Thyroid gland (tissue), 4 donors: Measurements from ENCODE around the gene ZSCAN18. TPM values are rescaled to one million over a fixed set of nuclear protein-coding genes. Genes with fewer than 3 reads are reported as not detected.
A peak's percentile ranks its signal among the peaks of the same experiment; 100 is the strongest.

Source experiments
- DNase-seq, 2 donors: peaks; one replicate each; pipeline ENCODE4 v3.0.0-alpha.2; 2019
- H3K27ac ChIP-seq, 3 donors: fragments of 200-600 bp; sonication (generic); 1 replicate in 2 of 3; 2 replicates in 1 of 3; pipeline ENCODE4 v1.5.1; 2016 to 2019; ENCODE audit warnings: mild to moderate bottlenecking in 1 of 3, moderate library complexity in 1 of 3
- H3K27me3 ChIP-seq: fragments of 200-600 bp; sonication (generic); one replicate; pipeline ENCODE4 v1.5.1; 2019
- H3K36me3 ChIP-seq, 2 donors: fragments of 200-600 bp; sonication (generic); one replicate each; pipeline ENCODE4 v1.5.1; 2016 to 2019
- H3K4me1 ChIP-seq, 2 donors: fragments of 200-600 bp; sonication (generic); one replicate each; pipeline ENCODE4 v1.5.1; 2017 to 2019
- H3K4me3 ChIP-seq, 3 donors: fragments of 200-600 bp; sonication (generic); replicated peaks in 1 of 3; 1 replicate in 2 of 3; 2 replicates in 1 of 3; pipeline ENCODE4 v1.5.1; 2016; ENCODE audit warnings: mild to moderate bottlenecking in 1 of 3
- H3K9me3 ChIP-seq: fragments of 200-600 bp; sonication (generic); one replicate; pipeline ENCODE4 v1.5.1; 2017
- CTCF ChIP-seq, 6 experiments: fragments of 200-600 bp in 3 of 6; fragments of 450-650 bp in 3 of 6; sonication (generic) in 3 of 6; IDR thresholded peaks; one replicate each; pipeline ENCODE4 v1.5.1; 2016 to 2019; ENCODE audit warnings: antibody characterized with exemption in 6 of 6, mild to moderate bottlenecking in 2 of 6, inconsistent platforms in 1 of 6, moderate library complexity in 1 of 6
- POLR2A ChIP-seq, 2 donors: fragments of 450-650 bp; IDR thresholded peaks; one replicate each; pipeline ENCODE4 v1.6.1; 2017; ENCODE audit warnings: antibody characterized with exemption in 2 of 2, mild to moderate bottlenecking in 2 of 2, moderate library complexity in 1 of 2
- WGBS, 2 donors: methylation state at CpG; one replicate each; pipeline ENCODE4 v1.1.5; 2017; 5-methylcytosine and 5-hydroxymethylcytosine counted together
- intact Hi-C: fragments of 100-400 bp; cut with DNase I; formaldehyde crosslinking; loops from one replicate; pipeline ENCODE4 v1.15.1; 2023
- total RNA-seq, 4 donors: library from RNA; depleted of rRNA; stranded (reverse); fragments of >200 nt; gene quantifications; one replicate each; pipeline ENCODE4 v1.2.3, GENCODE V29; 2016

The ZSCAN18 gene
- total RNA-seq, 4 donors from 2014 or later = 129 to 150 (median 132) TPM

GRCh38 chr19:58040751-58041525 is 57.1 kb downstream of the ZSCAN18 start:
- Histone ChIP-seq H3K9me3 (no peaks in the 10 kb centered on the region), H3K4me1 (peaks cover 0 to 8% of the 10 kb centered on the region in 2 donors), H3K36me3 (no peaks in the 10 kb centered on the region), H3K27ac (no peak overlapping the region), H3K27me3 (no peaks in the 10 kb centered on the region), H3K4me3 (no peak overlapping the region)
- TF ChIP-seq POLR2A (IDR thresholded peaks at IDR 0.05) (no peak), CTCF (IDR thresholded peaks at IDR 0.05) (no peak)
- DNase-seq = no peak
- intact Hi-C loops = no loop called here
- 90 to 91% methylated on average over 17 to 21 of the region's 21 CpGs for WGBS, 2 donors

- 22 to 27% methylated on average over 6 to 8 of the region's 8 CpGs for WGBS, 2 donors
- no peak for DNase-seq
Observed at GRCh38 chr19:58038688-58039204, 59.3 kb downstream of the ZSCAN18 start.

GRCh38 chr19:58037927-58038687 is 59.9 kb downstream of the ZSCAN18 start:
- Histone ChIP-seq H3K27me3 (no peaks in the 10 kb centered on the region), H3K27ac (no peak overlapping the region), H3K4me1 (peaks cover 2 to 12% of the 10 kb centered on the region in 2 donors), H3K4me3 (no peak overlapping the region), H3K36me3 (no peaks in the 10 kb centered on the region), H3K9me3 (no peaks in the 10 kb centered on the region)
- intact Hi-C loops = no loop called here
- DNase-seq = peak; percentile 79 to 85
- 6 to 15% methylated on average over 22 to 25 of the region's 44 CpGs for WGBS, 2 donors
- TF ChIP-seq POLR2A (IDR thresholded peaks at IDR 0.05) = no peak
- no peak for TF ChIP-seq CTCF (IDR thresholded peaks at IDR 0.05)

More at GRCh38 chr19:58038688-58039204, 59.3 kb downstream of the ZSCAN18 start:
- no peak for TF ChIP-seq CTCF (IDR thresholded peaks at IDR 0.05)
- no peak for TF ChIP-seq POLR2A (IDR thresholded peaks at IDR 0.05)
- Histone ChIP-seq H3K27me3 (no peaks in the 10 kb centered on the region), H3K9me3 (no peaks in the 10 kb centered on the region), H3K27ac (no peak overlapping the region), H3K4me1 (peaks cover 2 to 8% of the 10 kb centered on the region in 2 donors), H3K4me3 (no peak overlapping the region), H3K36me3 (no peaks in the 10 kb centered on the region)
- intact Hi-C loops = no loop called here

GRCh38 chr19:58035863-58036262 is 62.2 kb downstream of the ZSCAN18 start:
- TF ChIP-seq CTCF (IDR thresholded peaks at IDR 0.05) = no peak
- TF ChIP-seq POLR2A (IDR thresholded peaks at IDR 0.05) = no peak
- H3K9me3 ChIP-seq = no peaks in the 10 kb centered on the region
- H3K4me1 ChIP-seq = peaks cover 2 to 12% of the 10 kb centered on the region in 2 donors
- intact Hi-C loops = no loop called here
- no peak overlapping the region for H3K27ac ChIP-seq
- 71 to 72% methylated on average over 8 of the region's 8 CpGs for WGBS, 2 donors
- no peak overlapping the region for H3K4me3 ChIP-seq
- no peaks in the 10 kb centered on the region for H3K27me3 ChIP-seq
- no peak for DNase-seq
- no peaks in the 10 kb centered on the region for H3K36me3 ChIP-seq

DNA sequence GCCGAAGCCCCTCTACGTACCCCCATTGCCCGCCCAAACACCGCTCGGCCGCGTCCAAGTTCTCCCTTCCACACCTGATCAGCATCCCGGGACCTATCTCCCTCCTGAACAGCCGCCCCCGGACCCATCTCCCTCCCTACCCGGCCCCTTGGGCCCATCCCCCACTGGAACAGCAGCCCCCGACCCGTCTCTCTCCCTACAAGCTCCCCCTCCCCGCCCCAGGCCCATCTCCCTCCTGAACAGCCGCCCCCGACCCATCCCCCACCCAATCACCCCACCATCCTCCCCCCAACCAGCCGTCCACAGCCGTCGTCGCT is 63.6 kb downstream of the ZSCAN18 start:
- H3K27ac ChIP-seq = peak overlapping the region in 1 of 3 donors; percentile 53
- peak in 1 of 2 donors; percentile 19 for DNase-seq
- H3K36me3 ChIP-seq = no peaks in the 10 kb centered on the region
- no peaks in the 10 kb centered on the region for H3K27me3 ChIP-seq
- H3K4me3 ChIP-seq = peak overlapping the region in 1 of 3 donors; percentile 55
- TF ChIP-seq POLR2A (IDR thresholded peaks at IDR 0.05) = no peak
- no peak for TF ChIP-seq CTCF (IDR thresholded peaks at IDR 0.05)
- H3K4me1 ChIP-seq = peaks cover 2 to 12% of the 10 kb centered on the region in 2 donors
- 1 to 5% methylated on average over 18 to 20 of the region's 20 CpGs for WGBS, 2 donors
- no peaks in the 10 kb centered on the region for H3K9me3 ChIP-seq
- intact Hi-C loops = no loop called here
